Stimulated activated CD8-positive, alpha-beta memory T cell treated with anti-CD3 and anti-CD28 coated beads, Interleukin-15, amount 100 ng/mL, for 24 hours (primary cell): ENCODE measurements around the gene TSR3.

Experiments
- DNase-seq: peaks from one replicate; pipeline ENCODE4 v3.0.0-alpha.2; 2020; ENCODE audit warnings: low read depth

TSR3 gene

DNA sequence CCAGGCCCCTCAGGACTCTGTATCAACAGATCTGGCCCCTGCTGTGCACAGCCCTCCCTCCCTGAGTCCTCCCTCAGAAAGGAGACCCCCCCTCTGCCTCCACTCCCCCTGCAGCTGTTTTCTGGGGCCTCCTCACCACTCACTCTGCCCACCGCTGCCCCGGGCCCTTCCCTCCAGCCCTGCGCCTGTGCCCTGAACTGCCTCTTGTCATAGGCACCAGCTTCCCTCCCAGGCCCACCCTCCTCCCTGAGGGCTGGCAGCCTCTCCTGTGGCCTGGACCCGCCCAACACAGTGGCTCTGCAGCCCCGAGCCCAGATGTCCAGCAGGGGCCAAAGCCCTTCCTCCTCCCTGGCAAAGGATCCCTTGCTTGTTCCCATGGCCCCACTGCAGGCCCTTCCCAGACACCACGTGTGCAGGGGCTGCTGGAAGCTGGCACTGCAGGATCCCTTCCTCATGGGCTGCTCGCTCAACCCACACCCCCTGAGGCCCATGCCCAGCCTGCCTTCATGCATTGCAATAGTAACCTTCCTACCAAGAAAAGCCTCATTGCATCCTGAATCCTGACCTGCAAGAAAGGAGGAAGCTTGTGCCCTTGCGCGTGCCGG, 25.8 kb upstream of the TSR3 start:
- DNase-seq, result no peak

DNA sequence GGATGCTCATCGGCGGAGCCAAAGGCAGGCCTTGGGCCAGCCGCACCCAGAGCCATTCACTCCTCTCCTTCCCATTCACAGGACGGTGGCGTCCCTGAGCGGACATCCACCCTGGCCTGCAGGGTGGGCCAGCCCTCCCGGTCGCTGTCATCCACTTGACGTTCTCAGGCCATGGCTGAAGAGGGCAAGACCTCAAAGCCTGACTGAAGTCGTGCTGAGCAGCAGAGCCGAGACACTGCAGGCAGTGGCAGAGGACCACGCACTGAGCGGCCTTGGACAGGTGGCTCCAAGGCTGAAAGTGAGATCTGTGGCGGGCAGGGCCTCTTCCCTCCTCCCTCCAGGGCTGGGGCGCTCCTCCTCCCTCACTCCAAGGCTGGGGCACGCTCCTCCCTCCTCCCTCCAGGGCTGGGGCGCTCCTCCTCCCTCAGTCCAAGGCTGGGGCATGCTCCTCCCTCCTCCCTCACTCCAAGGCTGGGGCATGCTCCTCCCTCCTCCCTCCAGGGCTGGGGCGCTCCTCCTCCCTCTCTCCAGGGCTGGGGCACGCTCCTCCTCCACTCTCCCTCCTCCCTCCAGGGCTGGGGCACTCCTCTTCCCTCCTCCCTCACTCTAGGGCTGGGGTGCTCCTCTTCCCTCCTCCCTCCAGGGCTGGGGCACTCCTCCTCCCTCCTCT, 24.2 kb upstream of the TSR3 start:
- no peak for DNase-seq

DNA sequence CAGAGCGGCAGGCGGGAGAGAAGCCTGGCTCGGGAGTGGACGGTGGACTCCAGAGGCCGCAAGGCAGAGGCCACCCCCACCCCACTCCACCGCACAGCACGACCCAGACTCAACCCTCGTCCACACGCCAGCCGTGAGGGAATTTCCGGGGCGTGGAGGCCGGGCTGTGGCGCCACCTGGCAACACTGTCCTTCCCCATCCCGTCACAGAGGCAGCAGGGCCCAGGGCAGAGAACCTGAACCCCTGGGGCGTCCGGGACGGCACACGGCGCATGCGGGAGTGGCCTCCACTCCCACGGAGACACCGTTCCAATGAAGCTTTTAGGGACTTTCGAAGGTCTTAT, 23.6 kb upstream of the TSR3 start:
- DNase-seq, result no peak

DNA sequence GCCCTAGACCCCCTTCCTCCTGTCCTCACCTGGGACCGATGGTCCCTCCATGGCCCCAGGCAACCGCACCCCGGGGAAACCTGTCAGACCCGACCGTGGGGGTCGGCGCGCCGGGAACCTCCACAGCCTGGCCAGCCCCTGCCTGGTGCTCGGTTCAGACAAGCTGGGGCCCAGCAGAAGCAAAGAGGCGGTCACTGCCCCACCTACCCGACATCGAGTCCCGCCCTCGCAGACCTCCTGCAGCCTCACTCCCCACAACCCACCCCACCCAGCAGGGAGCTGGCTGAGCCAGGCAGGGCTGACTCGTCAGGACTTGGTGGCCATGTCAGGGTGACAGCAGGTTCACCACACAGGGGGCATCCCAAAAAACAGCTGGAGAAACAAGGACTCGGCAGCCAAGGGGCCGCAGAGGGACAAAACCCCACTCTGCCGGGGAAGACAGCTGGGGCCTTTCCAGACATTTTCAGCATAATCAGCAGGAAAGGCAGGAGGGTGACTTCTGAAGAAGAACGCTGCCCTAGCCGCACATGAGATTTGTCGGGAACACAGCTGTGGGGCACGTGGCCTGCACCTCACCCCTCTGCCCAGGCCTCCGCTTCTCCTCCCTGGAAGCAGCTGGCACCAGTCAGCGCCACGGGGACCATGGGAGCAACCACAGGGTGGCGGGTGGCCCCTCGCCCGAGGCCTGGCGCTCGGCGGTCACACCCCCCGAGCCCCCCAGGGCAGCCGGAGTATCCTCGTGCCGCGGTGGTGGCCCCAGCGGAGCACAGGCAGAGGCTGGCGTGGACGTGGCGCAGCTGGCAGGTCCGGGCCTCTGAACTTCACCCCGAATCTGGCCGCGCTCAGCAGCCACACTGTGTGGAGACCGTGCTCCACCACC, 23.0 kb upstream of the TSR3 start:
- DNase-seq, result no peak

DNA sequence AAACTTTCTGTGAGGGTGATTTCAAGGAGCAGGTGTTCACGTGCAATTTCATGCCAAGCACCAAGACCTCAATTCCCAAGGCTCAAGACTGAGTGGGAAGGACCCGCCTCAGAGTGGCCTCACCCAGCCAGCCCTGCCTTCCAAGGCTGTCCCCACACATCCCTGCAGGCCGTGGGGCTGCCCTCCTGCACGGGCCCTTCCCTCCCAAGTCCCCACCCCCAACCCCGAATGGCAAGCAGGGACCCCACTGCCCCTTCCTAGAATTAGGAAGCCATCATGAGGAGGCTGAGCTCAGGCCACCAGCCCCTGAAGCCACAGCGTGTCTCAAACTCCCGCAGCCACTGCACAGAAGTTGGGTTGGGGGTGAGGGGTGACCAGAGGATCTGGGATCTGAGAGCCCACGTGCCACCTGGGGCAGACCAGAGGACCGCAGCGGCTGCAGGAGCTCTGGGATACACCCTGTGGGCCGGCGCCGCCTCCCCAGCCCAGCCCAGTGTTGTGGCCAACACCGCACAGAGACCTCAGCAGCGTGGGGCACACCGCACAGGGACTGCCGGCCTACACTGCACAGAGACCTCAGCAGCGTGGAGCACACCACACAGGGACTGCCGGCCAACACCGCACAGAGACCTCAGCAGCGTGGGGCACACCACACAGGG, 20.7 kb upstream of the TSR3 start:
- no peak for DNase-seq

DNA sequence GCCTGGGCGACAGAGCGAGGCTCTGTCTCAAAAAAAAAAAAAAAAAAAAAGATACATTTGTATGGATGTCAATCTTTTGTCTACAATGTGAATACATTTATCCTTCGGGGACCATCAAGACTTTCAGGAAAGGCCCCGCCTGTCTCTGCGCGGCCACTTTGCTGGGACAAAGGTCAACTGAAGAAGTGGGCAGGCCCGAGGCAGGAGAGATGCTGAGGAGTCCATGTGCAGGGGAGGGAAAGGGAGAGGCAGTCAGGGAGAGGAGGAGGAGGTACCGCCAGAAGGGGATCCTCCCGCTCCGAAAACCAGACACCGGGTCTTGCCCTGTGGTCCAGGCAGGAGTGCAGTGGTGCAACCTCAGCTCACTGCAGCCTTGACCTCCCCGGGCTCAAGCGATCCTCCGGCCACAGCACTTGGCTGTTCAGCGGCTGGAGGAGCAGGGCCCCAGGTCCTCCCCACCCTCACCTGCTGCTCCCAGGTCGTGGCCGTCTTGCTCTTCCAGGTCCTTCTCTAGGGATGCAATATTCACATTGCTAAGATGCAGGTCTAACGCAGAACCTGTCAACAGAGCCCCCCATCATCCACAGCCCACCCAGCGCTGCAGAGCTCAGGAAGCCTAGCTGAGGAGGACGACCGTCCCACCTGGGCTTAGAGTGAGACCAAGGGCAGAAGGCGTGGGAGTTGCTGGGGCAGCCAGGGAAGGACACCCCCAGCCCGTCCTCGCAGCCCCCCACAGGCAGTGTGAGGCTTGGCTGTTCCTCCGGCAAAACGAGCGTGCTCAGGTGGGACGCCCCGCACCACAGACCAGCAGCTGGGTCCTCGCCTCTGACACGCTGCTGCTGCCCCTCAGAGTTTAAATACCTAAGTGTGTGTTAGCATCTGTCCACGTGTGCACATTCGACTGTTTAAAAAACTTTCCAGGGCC, 19.6 kb upstream of the TSR3 start:
- DNase-seq, result no peak

DNA sequence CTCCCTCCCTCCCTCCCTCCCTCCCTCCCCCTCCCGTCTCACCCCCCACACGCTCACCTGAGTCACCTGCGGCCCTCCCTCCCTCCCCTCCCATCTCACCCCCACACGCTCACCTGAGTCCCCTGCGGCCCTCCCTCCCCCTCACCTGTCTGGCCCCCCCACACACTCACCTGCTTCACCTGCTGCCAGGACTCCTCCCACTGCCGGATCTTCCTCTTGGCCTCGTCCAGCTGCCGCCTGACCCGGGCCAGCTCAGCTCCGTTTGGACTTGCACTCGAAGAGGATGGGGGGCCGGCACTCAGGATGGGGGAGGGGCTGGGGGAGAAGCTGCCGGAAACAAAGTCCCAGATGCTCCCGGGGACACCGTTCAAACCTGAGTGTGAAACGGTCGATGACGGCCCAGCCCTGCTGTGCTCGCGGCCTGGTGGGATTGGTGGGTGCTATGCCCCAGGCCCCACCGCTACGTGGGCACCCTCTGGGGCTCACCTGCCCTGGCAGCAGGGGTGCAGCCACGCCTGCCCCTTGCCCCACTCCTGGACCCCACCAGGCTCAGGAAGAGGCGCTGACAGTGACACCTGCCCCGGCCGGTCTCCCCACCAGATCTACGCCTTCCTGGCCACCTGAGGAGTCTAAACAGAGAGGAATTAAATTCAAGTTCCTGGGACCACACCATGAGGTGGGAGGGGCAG, 16.0 kb upstream of the TSR3 start:
- DNase-seq, result no peak

DNA sequence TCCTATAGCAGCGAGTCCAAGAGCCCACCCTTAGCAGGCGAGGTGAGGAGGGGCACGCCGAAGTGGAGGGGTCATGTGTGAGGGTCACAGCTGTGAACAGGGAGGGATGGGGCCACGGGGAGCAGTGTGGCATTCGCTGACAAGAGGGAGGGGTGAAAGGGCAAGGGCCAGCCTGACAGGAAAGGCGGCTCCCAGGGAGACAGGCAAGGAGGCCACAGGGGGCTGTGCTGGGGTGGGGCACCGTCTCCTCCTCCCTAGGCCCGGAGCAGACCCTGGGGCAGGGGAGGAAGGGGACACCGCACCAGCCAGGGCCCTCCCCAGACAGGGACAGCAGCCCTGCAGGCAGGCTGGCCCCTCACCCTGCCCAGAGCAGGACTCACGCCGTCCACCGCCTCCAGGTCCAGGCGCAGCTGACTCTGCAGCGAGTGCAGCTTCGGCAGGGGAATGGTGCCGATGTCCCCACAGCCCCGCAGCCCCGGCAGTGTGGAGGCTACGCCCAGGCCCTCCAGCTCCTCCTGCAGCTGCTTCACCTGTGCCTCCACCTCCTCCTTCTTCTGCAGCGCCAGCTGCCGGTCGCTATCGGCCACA, 15.1 kb upstream of the TSR3 start:
- no peak for DNase-seq

DNA sequence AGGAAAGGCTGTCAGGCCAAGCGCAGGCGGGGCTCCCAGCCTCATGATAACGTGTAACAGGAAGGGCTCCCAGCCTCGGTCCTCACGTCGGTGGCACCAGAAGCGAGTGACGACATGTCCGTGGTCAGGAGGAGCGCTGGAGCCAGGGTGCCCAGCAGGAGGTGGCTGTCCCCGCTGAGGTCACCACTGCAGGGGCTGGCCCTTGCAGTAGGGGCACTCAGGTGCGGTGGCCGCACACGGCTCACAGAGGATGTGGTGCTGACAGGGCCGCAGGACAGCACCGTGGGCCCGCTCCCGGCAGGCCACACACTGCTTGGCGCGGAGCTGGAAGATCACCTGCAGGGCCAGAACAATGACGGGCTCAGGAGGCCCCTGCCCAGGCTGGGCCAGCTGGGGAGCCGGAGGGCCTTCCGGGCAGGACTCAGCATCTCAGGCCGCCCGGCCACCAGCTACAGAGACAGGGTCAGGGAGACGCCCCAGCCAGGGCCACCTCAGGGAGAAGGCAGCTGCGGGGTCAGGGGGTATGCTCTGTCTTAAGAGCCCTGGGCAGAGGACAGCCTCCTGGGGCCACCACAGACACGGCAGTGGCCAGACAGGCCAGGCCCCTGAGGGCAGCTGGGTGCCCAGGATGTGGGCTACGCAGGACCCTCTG, 14.5 kb upstream of the TSR3 start:
- DNase-seq, result no peak

DNA sequence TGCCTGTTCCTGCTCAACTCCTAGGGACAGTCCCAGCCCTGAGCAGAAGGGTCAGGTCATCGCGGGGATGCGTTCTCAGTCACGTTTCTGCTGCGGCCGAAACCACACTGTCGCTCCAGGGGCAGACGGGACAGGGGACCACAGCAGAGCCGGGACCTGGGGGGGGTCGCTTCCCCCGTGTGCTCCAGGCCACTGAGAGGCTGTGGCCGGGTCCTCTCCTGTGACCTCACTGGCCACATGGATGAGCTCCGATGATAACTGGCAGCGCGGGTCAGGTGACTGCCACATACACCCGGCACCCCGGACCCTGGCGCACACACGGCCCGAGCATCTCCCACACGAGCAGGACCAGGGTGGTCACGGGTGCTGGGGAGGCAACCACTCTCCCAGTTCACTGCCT, 12.8 kb upstream of the TSR3 start:
- DNase-seq, result no peak

DNA sequence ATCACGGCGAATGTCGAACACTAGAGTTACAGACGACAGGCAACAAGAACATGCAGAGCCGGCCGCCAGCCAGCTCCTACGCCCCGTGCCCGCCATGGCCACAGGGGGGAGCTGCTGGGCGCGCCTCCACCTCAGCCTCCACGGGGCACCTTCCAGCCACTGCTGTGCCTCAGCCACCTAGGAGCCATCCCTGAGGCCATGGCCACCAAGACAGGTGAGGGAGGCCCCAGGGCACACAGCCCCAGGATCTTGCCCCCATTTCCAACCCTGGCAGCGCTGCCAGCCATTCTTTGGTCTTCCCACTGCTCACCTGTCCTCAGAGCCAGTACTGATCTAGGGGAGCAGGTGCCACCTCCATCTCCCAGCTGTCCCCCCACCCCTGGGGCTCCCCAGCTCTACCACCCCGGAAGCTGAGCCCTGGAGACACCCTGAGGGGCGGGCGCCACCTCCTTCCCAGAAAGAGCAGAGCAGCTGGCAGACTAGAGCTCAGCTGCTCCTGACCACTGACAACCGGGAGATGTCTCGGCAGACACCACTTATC, 11.9 kb upstream of the TSR3 start:
- DNase-seq, result peak; percentile 41

DNA sequence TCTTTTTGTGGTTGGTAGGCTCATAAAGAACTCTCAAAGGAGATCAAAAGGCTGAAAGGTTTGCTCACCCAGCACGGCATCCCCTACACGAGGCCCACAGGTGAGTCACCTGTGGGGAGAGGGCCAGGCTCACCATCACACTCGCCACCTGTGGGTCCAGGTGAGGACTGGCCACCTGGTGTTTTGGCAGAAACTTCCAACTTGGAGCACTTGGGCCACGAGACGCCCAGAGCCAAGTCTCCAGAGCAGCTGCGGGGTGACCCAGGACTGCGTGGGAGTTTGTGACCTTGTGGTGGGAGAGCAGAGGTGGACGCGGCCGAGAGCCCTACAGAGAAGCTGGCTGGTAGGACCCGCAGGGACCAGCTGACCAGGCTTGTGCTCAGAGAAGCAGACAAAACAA, 11.1 kb upstream of the TSR3 start:
- no peak for DNase-seq

DNA sequence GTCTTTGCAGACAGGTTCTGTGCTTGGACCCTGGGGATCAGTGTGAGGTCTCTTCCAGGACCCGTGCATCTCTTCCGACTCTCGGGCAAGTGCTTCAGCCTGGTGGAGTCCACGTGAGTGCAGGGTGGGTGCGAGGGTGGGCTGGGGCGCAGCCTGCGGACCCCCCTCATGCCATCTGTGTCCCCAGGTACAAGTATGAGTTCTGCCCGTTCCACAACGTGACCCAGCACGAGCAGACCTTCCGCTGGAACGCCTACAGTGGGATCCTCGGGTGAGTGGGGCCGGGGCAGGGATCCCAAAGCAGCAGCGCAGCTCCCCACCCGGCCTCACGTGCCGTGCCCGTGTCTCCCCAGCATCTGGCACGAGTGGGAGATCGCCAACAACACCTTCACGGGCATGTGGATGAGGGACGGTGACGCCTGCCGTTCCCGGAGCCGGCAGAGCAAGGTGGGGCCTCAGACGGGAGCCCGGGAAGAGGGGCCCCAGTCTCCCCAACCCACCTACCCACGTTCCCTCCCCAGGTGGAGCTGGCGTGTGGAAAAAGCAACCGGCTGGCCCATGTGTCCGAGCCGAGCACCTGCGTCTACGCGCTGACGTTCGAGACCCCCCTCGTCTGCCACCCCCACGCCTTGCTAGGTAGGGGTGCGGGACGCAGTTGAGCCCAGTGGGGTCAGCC, 10.1 kb upstream of the TSR3 start:
- no peak for DNase-seq

DNA sequence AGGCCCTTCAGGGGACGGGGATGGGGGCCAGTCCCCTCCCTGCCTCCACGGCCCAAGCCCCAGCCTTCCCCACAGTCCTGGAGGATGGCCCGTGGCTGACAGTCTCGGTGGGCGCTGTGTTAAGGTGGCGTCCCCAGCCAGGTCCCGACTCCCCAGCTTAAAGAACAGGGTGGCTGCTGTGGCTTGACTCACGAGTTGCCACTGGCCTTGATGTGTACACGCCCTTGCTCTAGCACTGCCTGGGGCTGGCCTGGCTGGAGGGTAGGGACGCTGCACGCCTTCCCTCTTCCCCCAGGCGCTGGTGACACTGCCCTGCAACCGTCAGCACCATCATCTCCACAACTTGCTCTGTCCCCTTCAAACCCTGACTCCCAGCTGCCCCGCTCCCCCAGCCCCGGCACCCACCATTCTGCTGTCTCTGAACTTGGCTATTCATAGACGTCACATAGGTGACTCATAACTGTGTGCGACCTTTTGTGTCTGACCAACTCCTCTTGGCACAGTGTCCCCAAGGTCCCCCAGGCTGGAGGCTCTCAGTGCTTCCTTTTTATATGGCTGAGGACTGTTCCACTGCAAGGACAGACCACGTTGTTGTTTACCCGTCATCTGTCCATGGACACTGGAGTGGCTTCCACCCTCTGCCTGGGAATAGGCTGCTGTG, 6.4 kb upstream of the TSR3 start:
- DNase-seq, result no peak

DNA sequence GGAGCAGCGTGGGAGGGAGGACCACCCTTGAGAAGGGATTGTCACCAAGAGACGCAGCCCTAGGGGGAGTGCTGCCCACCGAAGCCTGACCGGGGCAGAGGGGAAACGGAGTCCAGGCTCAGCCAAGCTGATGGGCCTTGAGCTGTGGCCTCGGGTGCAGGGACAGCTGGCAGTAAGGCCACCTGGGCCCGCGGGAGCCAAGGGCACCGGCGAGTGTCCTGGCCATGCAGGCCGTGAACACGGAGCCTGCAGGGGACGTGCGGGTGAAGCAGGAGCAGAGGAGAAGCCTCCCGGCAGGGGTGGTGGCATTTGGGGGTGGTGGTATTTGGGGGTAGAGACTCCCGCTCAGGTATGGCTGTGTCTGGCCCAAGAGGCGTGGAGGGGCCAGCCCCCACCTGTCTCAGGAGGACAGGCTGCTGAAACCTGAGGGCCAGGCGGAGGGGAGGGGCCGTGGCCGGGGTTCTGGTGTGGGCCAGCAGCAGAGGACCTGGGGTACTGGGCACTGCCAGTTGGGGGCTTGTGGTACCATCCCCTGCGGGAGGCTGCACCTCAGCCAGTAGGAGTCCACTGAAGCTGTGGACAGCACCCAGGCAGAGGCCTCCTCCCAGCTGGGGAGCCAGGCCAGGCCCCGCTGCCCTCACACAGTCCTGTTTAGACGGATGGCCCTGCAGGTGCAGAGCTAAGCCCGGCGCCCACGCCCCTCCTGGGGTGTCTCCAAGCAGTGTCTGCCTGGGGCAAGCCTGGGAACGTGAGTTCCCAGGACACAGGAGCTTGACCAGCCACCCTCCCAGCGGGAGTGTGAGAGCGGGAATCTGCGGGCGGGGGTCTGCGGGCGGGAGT, 4.6 kb upstream of the TSR3 start:
- no peak for DNase-seq

DNA sequence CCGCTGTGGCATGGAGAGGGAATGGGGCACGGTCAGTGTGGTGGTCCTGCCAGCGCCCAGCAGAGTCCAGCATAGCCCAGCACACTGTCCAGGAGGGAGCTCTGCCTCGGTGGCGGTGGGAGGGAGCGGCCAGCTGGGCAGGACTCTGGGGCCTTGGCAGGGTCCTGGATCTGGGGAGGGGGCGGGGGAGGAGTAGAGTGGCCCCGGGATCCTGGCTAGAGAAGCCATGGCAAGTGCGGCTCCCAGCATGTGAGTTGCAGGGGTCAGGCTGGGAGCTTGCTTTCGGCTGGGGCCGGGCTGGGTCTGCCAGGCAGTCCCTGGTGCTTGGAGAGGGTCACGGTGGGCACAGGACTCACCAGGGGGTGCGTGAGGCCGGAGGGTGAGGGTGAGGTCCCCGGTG, 3.9 kb upstream of the TSR3 start:
- DNase-seq, result no peak

DNA sequence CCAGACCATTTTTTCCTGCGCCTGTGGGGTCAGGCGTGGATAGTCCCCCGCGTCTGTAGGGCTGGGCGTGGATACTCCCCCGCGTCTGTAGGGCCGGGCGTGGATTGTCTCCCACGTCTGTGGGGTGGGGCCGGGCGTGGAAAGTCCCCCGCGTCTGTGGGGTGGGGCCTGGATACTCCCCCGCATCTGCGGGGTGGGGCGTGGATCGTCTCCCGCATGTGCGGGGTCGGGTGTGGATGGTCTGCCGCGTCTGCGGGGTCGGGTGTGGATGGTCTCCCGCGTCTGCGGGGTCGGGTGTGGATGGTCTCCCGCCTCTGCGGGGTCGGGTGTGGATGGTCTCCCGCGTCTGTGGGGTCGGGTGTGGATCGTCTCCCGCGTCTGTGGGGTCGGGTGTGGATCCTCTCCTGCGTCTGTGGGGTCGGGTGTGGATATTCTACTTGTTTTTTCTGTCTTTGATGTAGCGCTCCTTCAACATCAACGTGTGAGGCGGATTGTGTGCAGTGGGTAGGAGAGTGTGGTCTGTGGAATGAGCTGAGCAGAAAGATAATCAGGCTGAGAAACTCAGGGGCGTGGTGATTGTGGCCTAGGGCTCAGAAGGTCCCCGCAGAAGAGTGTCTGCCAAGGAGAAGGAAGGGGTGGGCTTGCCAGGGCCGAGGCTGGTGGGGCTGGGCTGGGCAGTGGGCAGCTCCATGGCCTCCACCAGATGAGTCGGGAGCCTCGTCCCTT, 3.3 kb upstream of the TSR3 start:
- no peak for DNase-seq
